K562 (cell line): Measurements from ENCODE around the gene HADH. TPM values are rescaled to one million over a fixed set of nuclear protein-coding genes. Genes with fewer than 3 reads are reported as not detected.

Experiments
- ATAC-seq: fragments of 200-7000 bp; cut with Tn5 transposase; 3 replicates; pipeline ENCODE4 v1.9.1; 2020; ENCODE audit warnings: moderate library complexity
- BruUV-seq: library from RNA; stranded (reverse); fragments of 400-500 nt; replicated peaks from 2 replicates; lab custom pipeline; 2021; lab: Mats Ljungman, UMichigan
- CTCF ChIA-PET: fragments of 300-600 bp; formaldehyde crosslinking; extraction: SDS; loops from one replicate; lab custom pipeline; 2021; ENCODE audit warnings: low intra/inter-chr PET ratio; lab: Yijun Ruan, JAX
- POLR2A ChIA-PET: fragments of 300-600, 350-650 bp; sonication (Branson Sonifier 250); formaldehyde crosslinking; extraction: SDS; loops from one replicate; lab custom pipeline; 2021; ENCODE audit warnings: antibody characterized with exemption, inconsistent platforms; lab: Yijun Ruan, JAX
- DNase-seq, 4 experiments: peaks; one replicate each; pipeline versions ENCODE4 v3.0.0 to v3.0.0-alpha.2; 2011 to 2018; ENCODE audit warnings: low spot score in 3 of 4, mixed read lengths in 3 of 4; ENCODE audit errors: extremely low read depth in 1 of 4
- FAIRE-seq: peaks from 2 replicates; lab custom pipeline; 2011; peaks lifted over from hg19 to GRCh38; lab: Jason Lieb, UNC
- H2AFZ ChIP-seq: 2 replicates; pipeline ENCODE4 v1.6.0; 2011; ENCODE audit warnings: low read depth, low read length, control low read depth, inconsistent platforms
- H3K27ac ChIP-seq: fragments of 200-600 bp; 3 replicates; pipeline ENCODE4 v1.8.0; 2011; ENCODE audit warnings: low read depth, mild to moderate bottlenecking, control low read depth, inconsistent platforms, low read length, moderate library complexity, mixed read lengths; ENCODE audit errors: extremely low read depth
- H3K27me3 ChIP-seq, 2 experiments: fragments of 300-600 bp in 1 of 2; 2 replicates in 1 of 2; 3 replicates in 1 of 2; pipeline versions ENCODE4 v1.6.0 to v1.8.0; 2011; ENCODE audit warnings: inconsistent platforms in 2 of 2, low read length in 2 of 2, mild to moderate bottlenecking in 1 of 2, mixed read lengths in 1 of 2, moderate library complexity in 1 of 2; ENCODE audit not compliant: control insufficient read depth in 2 of 2, insufficient read depth in 2 of 2
- H3K36me3 ChIP-seq: fragments of 300-600 bp; 3 replicates; pipeline ENCODE4 v1.8.0; 2011; ENCODE audit warnings: mild to moderate bottlenecking, low read length, inconsistent platforms; ENCODE audit not compliant: control insufficient read depth, insufficient read depth
- H3K4me1 ChIP-seq, 2 experiments: fragments of 200-600 bp in 1 of 2; replicated peaks in 1 of 2; 2 replicates in 1 of 2; 3 replicates in 1 of 2; pipeline versions ENCODE4 v1.5.1 to v1.8.0; 2011; ENCODE audit warnings: inconsistent platforms in 2 of 2, low read length in 2 of 2, mild to moderate bottlenecking in 1 of 2, mixed read lengths in 1 of 2, moderate library complexity in 1 of 2; ENCODE audit not compliant: control insufficient read depth in 2 of 2, insufficient read depth in 2 of 2
- H3K4me2 ChIP-seq: 2 replicates; pipeline ENCODE4 v1.6.1; 2011; ENCODE audit warnings: low read length, control low read depth, inconsistent platforms, mixed read lengths; ENCODE audit not compliant: insufficient read depth
- H3K4me3 ChIP-seq: fragments of 200-600 bp; sonication (generic), shearing (Covaris generic); 2 replicates; pipeline ENCODE4 v1.5.1; 2016; ENCODE audit warnings: control low read depth, inconsistent platforms
- H3K79me2 ChIP-seq: fragments of 200-600 bp; 3 replicates; pipeline ENCODE4 v1.8.0; 2011; ENCODE audit warnings: low read length, inconsistent platforms; ENCODE audit not compliant: control insufficient read depth, insufficient read depth
- H3K9ac ChIP-seq, 2 experiments: 2 replicates each; pipeline versions ENCODE4 v1.6.0 to v1.6.1; 2011; ENCODE audit warnings: low read depth in 2 of 2, low read length in 2 of 2, control low read depth in 1 of 2, inconsistent platforms in 1 of 2, mild to moderate bottlenecking in 1 of 2, mixed read lengths in 1 of 2; ENCODE audit not compliant: insufficient read depth in 1 of 2
- H3K9me1 ChIP-seq: one replicate; pipeline ENCODE4 v1.6.0; 2011; ENCODE audit warnings: inconsistent platforms, mild to moderate bottlenecking, low read length, moderate library complexity; ENCODE audit not compliant: control insufficient read depth, insufficient read depth
- H3K9me3 ChIP-seq: replicated peaks from 2 replicates; pipeline ENCODE4 v1.5.1; 2011; ENCODE audit warnings: low read depth, low read length, inconsistent platforms; ENCODE audit not compliant: control insufficient read depth, insufficient read depth
- H4K20me1 ChIP-seq: replicated peaks from 2 replicates; pipeline ENCODE4 v1.6.1; 2011; ENCODE audit warnings: low read length, inconsistent platforms, mixed read lengths; ENCODE audit not compliant: control insufficient read depth, insufficient read depth
- ATF2 ChIP-seq: sonication (generic); formaldehyde crosslinking; IDR thresholded peaks from 2 replicates; pipeline ENCODE4 v1.8.1; 2022; ENCODE audit warnings: missing genetic modification reagents
- DPF2 ChIP-seq: fragments of 450-650 bp; IDR thresholded peaks from 2 replicates; pipeline ENCODE4 v1.6.1; 2016
- ELF2 ChIP-seq: fragments of 250-450 bp; sonication (Bioruptor Pico); IDR thresholded peaks from 2 replicates; pipeline ENCODE4 v1.5.0; 2021; ENCODE audit warnings: mild to moderate bottlenecking
- HSF4 ChIP-seq: fragments of 250-450 bp; sonication (Bioruptor Pico); IDR thresholded peaks from 2 replicates; pipeline ENCODE4 v2.1.2; 2022; ENCODE audit warnings: mild to moderate bottlenecking, moderate library complexity, borderline replicate concordance
- MEIS2 ChIP-seq: fragments of 450-650 bp; IDR thresholded peaks from 2 replicates; pipeline ENCODE4 v1.6.1; 2014; ENCODE audit warnings: mild to moderate bottlenecking; ENCODE audit not compliant: partially characterized antibody
- MTA2 ChIP-seq: fragments of 450-650 bp; IDR thresholded peaks from 2 replicates; pipeline ENCODE4 v1.6.1; 2016; ENCODE audit warnings: low read depth
- MYNN ChIP-seq, 2 experiments: sonication (generic); formaldehyde crosslinking in 1 of 2; IDR thresholded peaks; 2 replicates each; pipeline versions ENCODE4 v1.5.0 to v1.6.1; 2016 to 2020; ENCODE audit warnings: antibody characterized with exemption in 1 of 2, missing genetic modification reagents in 1 of 2
- NBN ChIP-seq: fragments of 450-650 bp; IDR thresholded peaks from 2 replicates; pipeline ENCODE4 v1.6.1; 2016; ENCODE audit warnings: low read depth, mild to moderate bottlenecking
- STAT5A ChIP-seq: IDR thresholded peaks from 2 replicates; pipeline ENCODE4 v1.6.1; 2012; ENCODE audit warnings: low read length, inconsistent platforms, borderline replicate concordance
- TGIF2 ChIP-seq: sonication (generic); formaldehyde crosslinking; IDR thresholded peaks from 2 replicates; pipeline ENCODE4 v1.8.1; 2022; ENCODE audit warnings: mild to moderate bottlenecking, missing genetic modification reagents, moderate library complexity
- TOE1 ChIP-seq, 2 experiments: fragments of 450-650 bp in 1 of 2; sonication (generic) in 1 of 2; formaldehyde crosslinking in 1 of 2; IDR thresholded peaks; 2 replicates each; pipeline versions ENCODE4 v1.7.1 to v1.8.0; 2016 to 2022; ENCODE audit warnings: borderline replicate concordance in 2 of 2, mild to moderate bottlenecking in 2 of 2, antibody characterized with exemption in 1 of 2, inconsistent platforms in 1 of 2, low read depth in 1 of 2, missing genetic modification reagents in 1 of 2, moderate library complexity in 1 of 2
- ZBTB9 ChIP-seq: fragments of 450-650 bp; formaldehyde crosslinking; IDR thresholded peaks from 2 replicates; pipeline ENCODE4 v1.4.0; 2020; ENCODE audit warnings: mild to moderate bottlenecking, moderate library complexity
- in situ Hi-C: fragments of 300-500 bp; cut with MboI; formaldehyde crosslinking; loops from 4 replicates; pipeline ENCODE4 v1.15.0; 2018; ENCODE audit warnings: inconsistent platforms, mixed read lengths
- intact Hi-C: fragments of 100-400 bp; cut with micrococcal nuclease; formaldehyde crosslinking; loops from 2 replicates; pipeline ENCODE4 v1.14.2; 2022
- polyA plus RNA-seq, 8 experiments: library from polyadenylated mRNA; depleted of rRNA in 4 of 8; stranded (reverse) in 5 of 8; unstranded in 3 of 8; fragments of >200 nt; fragmentation: Nextera tagmentation in 2 of 8; fragmentation: Illumina TruSeq in 1 of 8; extraction: Ambion mirVana in 2 of 8; extraction: Trizol in 1 of 8; gene quantifications; 2 replicates each; pipeline versions ENCODE4 v1.2.1 to v1.2.3, GENCODE V29; 2011 to 2014; ENCODE audit warnings: inconsistent platforms in 1 of 8, missing spikeins in 1 of 8
- total RNA-seq, 7 experiments: library from RNA; depleted of rRNA in 6 of 7; stranded (reverse); fragments of >200 nt in 6 of 7; fragmentation: Illumina TruSeq in 2 of 7; extraction: Trizol in 2 of 7; gene quantifications; 2 replicates each; pipeline versions ENCODE4 v1.2.1 to v1.2.3, GENCODE V29; 2011 to 2021; ENCODE audit warnings: low replicate concordance in 1 of 7
- TF ChIP-seq, protein P1 (sequence below): fragments of 450-650 bp; IDR thresholded peaks from 2 replicates; pipeline ENCODE4 v1.6.1; 2018; ENCODE audit not compliant: partially characterized antibody
- TF ChIP-seq, protein P2 (sequence below), 2 experiments: fragments of 450-650 bp; conservative IDR thresholded peaks; 2 replicates each; pipeline ENCODE4 v1.6.1; 2017; ENCODE audit warnings: mild to moderate bottlenecking in 2 of 2, moderate library complexity in 2 of 2

Gene HADH
- total and polyA plus RNA-seq, 9 of the 15 experiments (the other 6 are each of a cell fraction or from before 2014, with no cell fraction given) = 9.4 to 73.3 (median 32.8) TPM

DNA sequence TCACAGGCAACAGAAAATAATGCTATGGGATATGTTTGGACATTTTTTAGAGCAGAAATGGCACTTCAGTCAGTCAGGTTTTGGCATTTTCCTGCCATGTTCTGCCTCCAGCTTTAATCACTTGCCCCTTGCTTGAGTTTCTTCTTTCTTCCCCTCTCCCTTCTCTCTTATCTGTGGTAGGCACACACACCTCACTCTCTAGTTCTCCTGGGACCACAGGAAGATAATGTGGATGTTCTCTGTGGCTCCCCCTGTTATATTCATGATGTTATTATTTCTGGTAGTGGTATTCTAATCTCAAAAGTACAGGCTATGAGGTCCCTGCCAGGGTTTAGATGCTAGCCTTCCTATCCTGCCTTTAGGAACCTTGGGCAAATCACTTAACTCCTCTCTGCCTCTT lies 5.2 kb downstream of the HADH start:
- ChIA-PET CTCF (no interaction called here), POLR2A (interaction anchor here (1.1 kb wide), 1 partner anchor 19 kb away, joined by 3 read pairs; no protein-coding TSS in a partner anchor)
- Histone ChIP-seq H3K36me3 (peaks cover 26% of the 10 kb centered on the region), H4K20me1 (no peaks in the 10 kb centered on the region; the same call in 1 of the 2 replicates), H3K4me2 (peak overlapping the region; percentile 57), H3K4me1 (peaks cover 6 to 42% of the 10 kb centered on the region in 2 experiments), H3K27ac (peak overlapping the region; percentile 44), H3K4me3 (no peak overlapping the region), H3K9ac (peak overlapping the region in 1 of 2 experiments; percentile 1; a peak in 1 of 4 replicates), H2AFZ (no peak overlapping the region), H3K9me3 (no peaks in the 10 kb centered on the region), H3K27me3 (no peaks in the 10 kb centered on the region), H3K79me2 (peaks cover 88% of the 10 kb centered on the region), H3K9me1 (no peaks in the 10 kb centered on the region)
- ATAC-seq (peak; percentile 15), DNase-seq (peak in 2 of 4 experiments; percentile 73 to 75), FAIRE-seq (peak; percentile 79)
- BruUV-seq = no TSS peak
- in situ Hi-C loops = no loop called here
- intact Hi-C loops = no loop called here
- TF ChIP-seq ATF2 (CRISPR knock-in tag) (no peak), ZBTB9 (CRISPR knock-in tag) (peak; percentile 62; the same call in 1 of the 2 replicates), DPF2 (peak; percentile 76), TOE1 (IDR thresholded peaks at IDR 0.05; ENCODE audit: borderline replicate concordance) (no peak), TOE1 (CRISPR knock-in tag; IDR thresholded peaks at IDR 0.05; ENCODE audit: borderline replicate concordance, low read depth) (no peak), MYNN (IDR thresholded peaks at IDR 0.05) (no peak), MYNN (CRISPR knock-in tag; IDR thresholded peaks at IDR 0.05) (no peak), MEIS2 (no peak), TGIF2 (CRISPR knock-in tag) (no peak), MTA2 (peak; percentile 52), NBN (no peak), STAT5A (peak; percentile 28; the same call in 1 of the 2 replicates), ELF2 (CRISPR knock-in tag) (no peak), HSF4 (no peak)
- TF ChIP-seq, protein P1, sequence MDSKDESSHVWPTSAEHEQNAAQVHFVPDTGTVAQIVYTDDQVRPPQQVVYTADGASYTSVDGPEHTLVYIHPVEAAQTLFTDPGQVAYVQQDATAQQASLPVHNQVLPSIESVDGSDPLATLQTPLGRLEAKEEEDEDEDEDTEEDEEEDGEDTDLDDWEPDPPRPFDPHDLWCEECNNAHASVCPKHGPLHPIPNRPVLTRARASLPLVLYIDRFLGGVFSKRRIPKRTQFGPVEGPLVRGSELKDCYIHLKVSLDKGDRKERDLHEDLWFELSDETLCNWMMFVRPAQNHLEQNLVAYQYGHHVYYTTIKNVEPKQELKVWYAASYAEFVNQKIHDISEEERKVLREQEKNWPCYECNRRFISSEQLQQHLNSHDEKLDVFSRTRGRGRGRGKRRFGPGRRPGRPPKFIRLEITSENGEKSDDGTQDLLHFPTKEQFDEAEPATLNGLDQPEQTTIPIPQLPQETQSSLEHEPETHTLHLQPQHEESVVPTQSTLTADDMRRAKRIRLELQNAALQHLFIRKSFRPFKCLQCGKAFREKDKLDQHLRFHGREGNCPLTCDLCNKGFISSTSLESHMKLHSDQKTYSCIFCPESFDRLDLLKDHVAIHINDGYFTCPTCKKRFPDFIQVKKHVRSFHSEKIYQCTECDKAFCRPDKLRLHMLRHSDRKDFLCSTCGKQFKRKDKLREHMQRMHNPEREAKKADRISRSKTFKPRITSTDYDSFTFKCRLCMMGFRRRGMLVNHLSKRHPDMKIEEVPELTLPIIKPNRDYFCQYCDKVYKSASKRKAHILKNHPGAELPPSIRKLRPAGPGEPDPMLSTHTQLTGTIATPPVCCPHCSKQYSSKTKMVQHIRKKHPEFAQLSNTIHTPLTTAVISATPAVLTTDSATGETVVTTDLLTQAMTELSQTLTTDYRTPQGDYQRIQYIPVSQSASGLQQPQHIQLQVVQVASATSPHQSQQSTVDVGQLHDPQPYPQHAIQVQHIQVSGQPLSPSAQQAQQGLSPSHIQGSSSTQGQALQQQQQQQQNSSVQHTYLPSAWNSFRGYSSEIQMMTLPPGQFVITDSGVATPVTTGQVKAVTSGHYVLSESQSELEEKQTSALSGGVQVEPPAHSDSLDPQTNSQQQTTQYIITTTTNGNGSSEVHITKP = no peak
- TF ChIP-seq, protein P2, sequence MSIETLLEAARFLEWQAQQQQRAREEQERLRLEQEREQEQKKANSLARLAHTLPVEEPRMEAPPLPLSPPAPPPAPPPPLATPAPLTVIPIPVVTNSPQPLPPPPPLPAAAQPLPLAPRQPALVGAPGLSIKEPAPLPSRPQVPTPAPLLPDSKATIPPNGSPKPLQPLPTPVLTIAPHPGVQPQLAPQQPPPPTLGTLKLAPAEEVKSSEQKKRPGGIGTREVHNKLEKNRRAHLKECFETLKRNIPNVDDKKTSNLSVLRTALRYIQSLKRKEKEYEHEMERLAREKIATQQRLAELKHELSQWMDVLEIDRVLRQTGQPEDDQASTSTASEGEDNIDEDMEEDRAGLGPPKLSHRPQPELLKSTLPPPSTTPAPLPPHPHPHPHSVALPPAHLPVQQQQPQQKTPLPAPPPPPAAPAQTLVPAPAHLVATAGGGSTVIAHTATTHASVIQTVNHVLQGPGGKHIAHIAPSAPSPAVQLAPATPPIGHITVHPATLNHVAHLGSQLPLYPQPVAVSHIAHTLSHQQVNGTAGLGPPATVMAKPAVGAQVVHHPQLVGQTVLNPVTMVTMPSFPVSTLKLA (conservative IDR thresholded peaks at IDR 0.05) = 0 out of 4 replicates have a peak, but pooled peaks of 1 of the 2 experiments have one; percentile 17
